Measurements from ENCODE around the gene INTS11.

DNA sequence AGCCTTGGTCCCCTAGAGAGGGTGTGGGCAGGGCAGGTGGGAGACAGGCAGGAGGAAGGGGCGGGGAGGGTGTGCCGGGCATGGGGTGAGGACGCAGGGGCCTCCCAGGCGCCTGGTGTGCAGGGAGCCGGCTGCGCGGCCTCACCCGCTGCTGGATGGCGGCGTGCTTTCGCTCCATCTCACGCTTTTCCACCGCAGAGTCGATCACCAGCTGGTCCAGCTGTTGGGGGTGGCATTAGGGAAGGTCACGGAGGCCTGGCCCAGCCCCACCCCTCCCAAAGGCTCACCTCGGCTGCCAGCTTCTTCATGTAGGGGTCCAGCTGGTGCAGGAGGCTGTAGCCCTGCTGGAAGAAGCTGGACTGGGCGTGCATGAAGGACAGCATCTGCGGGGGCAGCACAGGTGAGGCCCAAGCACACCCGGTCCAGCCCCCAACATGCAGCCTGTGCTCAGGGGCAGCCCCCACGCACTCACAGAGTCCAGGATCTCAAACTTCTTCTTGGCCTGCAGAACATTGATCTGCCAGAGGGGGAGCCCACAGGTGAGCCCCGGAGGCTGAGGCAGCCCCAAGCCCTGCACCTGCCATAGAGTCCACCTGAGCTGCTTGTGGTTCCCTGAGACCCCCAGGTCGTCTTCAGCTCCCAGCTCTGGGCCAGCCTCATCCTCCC lies 24.6 kb downstream of the INTS11 start:
- TF ChIP-seq POLR2A (IDR thresholded peaks at IDR 0.05; ENCODE audit: low read depth, low read length) (no peak), POLR2AphosphoS5 (IDR thresholded peaks at IDR 0.05; ENCODE audit: low read depth, low read length) (no peak), TAF1 (IDR thresholded peaks at IDR 0.05; ENCODE audit: low read depth, low read length) (no peak), SPI1 (IDR thresholded peaks at IDR 0.05; ENCODE audit: low read depth, low read length) (no peak), POU2F2 (IDR thresholded peaks at IDR 0.05; ENCODE audit: low read depth, low read length) (no peak)

Data from GM12891 (cell line).